NCI-H2171 treated with DMSO at 0.1 percent for 48 hours (cell line): ENCODE results near the gene NKX6-2.
"Not testable (repeated sequence)": the region's sequence is repeated elsewhere in the genome, so short reads cannot be mapped to it uniquely, and the experiment has no call there.

Experiments
- DNase-seq: peaks from one replicate; lab custom pipeline; 2025; lab: John Stamatoyannopoulos, UW

NKX6-2 gene

GRCh38 chr10:132753596-132753995 is 32.4 kb downstream of the NKX6-2 start:
- DNase-seq = no peak

DNA sequence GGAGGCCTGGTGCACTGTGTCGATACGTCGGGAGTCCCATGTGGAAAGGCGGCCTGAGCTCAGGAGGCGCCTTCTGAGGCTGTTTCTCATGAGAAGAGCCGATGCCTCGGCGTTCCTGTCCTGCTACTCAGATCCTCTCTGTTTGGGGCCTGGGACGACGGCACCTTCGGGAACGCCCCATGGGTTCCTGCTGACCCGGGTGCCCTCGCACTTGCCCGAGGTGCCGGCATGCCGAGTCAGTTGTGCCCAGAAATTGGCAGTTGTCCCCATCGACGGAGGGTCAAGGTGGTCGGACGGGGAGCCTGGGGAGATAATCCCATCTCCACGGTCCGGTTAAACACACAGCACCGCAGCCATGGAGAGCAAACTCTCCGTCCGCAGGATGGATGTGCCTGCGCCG is 33.0 kb downstream of the NKX6-2 start:
- no peak for DNase-seq

DNA sequence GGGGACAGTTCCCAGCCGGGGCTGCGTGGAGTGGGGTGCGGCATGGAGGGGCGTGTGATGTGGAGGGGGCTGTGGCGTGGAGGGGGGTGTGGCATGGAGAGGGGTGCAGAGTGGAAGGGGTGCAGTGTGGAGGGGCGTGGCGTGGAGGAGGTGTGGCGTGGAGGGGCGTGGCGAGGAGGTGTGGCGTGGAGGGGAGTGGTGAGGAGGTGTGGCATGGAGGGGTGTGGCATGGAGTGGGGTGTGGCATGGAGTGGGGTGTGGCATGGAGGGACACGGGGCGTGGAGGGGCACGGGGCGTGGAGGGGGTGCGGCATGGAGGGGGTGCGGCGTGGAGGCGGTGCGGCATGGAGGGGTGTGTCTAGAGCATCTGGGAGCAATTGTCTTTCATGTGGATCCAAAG is 33.6 kb downstream of the NKX6-2 start:
- no peak for DNase-seq

GRCh38 chr10:132750936-132751335 is 35.0 kb downstream of the NKX6-2 start:
- DNase-seq = no peak

GRCh38 chr10:132749371-132749795 is 36.6 kb downstream of the NKX6-2 start:
- peak; percentile 62 for DNase-seq

DNA sequence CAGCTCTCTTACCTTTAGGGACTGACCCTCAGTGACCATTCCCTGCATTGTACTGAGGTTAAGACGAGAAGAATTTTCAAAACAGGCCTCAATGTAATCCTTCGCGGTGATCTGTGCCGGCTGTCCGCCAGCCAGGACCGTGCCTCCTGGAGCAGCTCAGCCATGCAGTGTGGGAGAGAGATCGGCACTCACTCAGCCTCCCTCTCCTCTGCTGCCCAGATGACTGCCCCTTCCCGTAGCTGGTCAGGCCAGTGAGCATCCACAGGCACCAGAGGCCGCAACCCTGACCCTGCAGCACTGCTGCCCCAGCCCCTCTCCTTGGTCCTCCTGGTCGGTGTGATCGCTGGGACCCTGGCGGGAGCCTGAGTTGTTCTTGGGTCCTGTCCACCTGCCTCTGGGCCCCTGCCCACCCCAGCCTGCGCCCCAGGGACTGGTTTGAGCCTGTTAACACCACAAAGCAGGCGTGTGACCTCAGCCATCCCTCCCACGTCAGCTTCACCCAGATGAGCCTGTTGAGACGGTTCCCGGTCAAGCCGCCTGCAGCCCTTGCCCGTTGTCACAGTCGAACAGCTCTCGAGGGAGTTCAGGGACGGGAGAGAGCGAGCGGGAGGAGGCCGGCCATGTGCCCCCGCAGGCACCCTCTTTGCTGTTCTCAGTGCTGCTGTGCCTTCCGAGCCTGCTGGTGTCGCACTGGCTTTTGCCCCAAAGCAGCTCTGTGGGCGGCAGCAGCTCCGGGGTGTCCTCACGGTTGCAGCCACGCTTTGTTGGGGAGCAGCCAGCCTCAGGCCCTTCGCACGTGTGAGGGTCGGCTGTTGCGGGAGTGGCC is 37.2 kb downstream of the NKX6-2 start:
- DNase-seq = no peak

DNA sequence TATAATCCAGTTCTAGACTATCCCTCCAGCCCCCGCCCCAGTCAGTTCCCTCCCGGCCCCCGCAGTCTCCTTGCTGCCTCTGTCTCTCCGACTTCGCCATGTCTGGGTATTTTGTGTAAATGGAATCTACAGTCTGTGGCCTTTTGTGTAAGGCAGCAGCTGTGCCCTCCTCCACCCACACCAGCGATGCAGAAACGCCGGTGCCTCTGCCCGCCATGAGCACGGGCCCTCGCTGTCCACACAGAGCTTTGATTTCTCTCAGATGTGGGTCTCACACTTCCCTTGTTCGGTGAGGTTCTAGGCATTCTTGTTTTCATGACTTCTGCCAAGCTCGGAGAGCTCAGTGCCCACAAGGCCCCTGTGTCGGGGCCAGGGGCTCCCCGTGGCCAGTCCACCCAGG is 37.8 kb downstream of the NKX6-2 start:
- no peak for DNase-seq

DNA sequence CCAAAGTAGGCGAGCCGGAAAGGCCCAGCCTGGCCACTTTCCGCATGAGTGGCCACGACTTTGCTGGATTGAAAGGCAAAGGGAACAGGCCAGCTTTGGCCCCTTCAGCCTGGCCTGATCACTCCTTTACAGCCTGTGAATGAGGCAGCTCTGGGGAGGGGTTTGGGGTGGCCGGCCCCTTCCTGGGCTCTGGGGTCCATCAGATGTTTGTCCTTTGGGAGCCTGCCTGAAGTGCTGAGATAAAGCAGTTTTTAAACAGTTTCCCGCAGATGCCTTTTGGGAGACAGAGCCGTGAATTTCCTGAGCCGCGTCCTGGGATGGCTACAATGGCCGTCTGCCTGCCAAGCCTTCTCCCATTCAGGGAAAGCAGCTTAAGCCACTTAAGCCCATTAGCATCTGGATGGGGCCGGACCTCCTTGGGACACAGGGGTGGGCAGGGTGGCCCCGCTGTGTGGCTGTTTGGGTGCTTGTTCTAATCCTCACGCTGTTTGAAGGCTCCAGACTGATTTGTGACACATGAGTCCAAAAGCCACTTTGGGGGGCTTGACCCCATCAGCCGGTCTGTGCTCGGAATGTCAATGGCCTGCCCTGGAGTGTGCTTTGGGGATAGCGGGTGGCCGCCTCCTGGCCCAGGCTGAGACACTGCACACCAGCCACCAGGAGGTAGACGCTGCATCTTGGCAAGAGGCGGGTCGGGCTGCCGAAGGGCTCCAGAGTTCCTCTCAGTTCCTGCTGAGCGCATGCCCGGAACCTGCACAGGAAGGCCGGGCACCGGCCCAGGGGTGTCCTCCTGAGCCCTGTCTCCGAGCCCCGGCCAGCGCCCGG is 38.9 kb downstream of the NKX6-2 start:
- no peak for DNase-seq

GRCh38 chr10:132746386-132746785 is 39.6 kb downstream of the NKX6-2 start:
- no peak for DNase-seq

DNA sequence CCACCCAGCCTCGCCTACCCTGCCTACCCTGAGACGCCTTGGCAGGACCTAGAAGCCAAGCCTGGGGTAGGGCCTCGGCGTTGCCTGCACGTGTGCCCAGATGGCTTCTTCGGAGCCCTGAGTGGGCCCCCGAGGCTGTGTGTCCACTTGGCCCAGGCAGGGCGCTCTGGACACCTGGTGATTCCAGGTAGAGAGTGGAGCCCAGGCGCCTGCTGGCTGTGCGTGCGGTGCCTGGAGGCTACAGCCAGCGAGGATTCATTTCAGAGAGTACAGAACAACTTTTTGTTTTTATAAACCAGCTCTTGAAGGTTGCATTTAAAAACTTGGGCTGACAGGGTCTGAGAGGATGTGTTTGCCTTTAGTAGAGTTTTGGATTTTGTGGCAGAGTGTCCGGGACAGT is 40.0 kb downstream of the NKX6-2 start:
- DNase-seq = no peak

- no peak for DNase-seq
Observed at GRCh38 chr10:132745511-132745910, 40.4 kb downstream of the NKX6-2 start.

DNA sequence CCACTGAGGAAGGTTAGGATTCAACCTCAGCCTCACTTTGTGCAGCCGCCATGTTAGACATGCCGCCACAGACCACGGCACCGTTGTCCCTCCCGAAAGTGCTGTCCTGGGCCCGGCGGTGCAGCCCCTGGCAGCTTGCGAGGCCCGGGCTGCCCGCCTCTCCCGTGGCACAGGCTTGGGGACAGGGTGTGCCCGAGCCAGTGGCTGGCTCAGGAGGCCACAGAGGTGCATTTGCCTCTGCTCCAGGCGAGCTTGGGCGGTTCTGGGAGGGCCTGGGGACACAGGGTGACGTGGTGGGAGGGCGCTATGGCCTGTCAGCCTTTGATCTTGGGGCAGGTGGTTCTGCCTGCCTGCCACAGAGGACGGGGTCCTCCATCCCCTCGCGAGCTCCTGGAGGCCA is 41.1 kb downstream of the NKX6-2 start:
- no peak for DNase-seq

- DNase-seq = no peak
Observed at GRCh38 chr10:132743925-132744490, 41.9 kb downstream of the NKX6-2 start.

GRCh38 chr10:132743196-132743924 is 42.6 kb downstream of the NKX6-2 start:
- not testable (repeated sequence) for DNase-seq

DNA sequence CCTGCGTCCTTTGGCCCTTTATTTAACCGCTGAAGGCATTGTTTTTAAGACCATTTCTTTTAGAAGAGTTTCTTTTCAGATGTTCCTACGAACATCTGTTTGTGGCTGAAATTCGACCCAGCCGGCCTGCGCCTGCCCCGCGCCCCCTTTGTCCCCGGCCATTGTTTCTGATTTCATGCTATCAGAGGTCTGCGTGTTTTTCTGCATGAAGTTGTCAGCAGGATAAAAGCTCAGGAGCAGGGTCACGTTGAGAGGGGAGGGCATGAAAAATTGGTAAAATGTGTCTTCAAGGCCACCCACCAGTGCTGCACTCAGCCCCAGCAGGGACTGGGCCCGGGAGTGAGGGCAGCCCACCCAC is 43.1 kb downstream of the NKX6-2 start:
- DNase-seq = no peak

DNA sequence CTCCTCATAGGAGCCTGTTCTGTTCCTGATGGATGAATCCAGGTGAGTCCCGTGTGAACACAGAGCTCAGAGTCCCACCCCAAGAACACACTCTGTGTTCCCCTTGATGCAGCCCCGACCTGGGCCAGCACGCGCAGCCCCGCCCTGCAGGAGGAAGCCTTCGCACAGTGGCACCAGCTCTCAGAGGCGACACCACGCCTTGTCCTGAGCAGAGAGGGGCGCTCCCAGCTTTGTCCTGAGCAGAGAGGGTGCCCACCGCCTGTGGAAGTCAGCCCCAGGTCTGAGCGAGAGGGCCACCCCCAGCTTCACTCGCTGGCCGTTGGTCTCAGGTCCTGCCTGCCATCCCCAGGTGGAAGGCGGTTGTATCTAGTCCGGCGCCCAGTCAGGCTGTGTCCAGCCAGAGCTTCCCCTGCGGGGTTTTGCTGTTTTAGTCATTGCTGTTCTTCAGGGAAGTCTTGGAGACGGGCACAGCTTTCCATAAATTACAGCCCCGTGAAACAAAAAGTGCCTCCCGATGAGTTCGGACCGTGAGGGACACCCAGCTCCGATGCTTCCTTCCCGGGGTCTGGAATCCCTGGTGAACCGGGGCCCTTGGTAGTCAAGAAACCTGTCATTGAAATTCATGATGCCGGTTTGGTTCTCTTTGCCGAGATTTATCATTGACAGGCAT is 43.6 kb downstream of the NKX6-2 start:
- no peak for DNase-seq

DNA sequence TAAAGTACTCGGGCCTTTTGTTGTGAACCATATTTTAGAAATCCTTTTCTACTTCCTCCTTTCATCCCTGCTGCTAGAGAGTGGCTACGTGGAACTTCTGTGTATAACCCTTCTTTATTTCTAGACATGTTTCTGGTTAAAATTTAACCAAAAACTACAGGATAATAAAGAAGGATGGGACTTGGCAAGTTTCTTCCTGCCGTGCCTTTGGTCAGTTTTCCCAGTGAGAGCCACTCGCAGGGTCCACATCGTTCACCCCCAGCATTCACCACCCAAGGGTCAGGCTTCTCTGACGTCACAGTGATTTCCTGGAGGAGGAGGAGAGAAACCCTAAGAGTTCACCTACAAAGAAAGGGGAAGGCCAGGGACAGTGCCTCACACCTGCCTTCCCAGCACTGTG is 45.4 kb downstream of the NKX6-2 start:
- DNase-seq = no peak

DNA sequence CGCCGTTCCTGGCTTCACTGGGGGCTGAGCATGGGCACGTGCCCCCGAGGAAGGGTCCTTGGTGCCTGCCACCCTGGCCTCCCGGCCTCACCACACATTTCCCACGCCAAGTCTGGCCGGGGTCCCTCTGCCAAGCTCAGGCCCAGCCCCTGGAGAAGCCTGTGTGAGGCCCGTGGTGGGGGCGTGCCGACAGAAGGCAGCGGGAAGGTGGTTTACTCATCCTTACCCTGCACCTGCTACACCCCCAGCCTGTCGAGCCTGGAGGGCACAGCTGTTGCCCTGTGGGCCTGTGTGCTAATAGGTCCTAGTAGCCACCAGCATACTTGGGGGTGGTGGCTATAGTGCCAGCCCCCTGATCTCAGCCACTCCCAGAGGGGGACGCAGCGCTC is 46.7 kb downstream of the NKX6-2 start:
- peak; percentile 38 for DNase-seq

GRCh38 chr10:132738454-132739224 is 47.3 kb downstream of the NKX6-2 start:
- DNase-seq = no peak

GRCh38 chr10:132737390-132738048 is 48.4 kb downstream of the NKX6-2 start:
- no peak for DNase-seq
